A549 (cell line): ENCODE measurements around the gene TMX4. TPM values are rescaled to one million over a fixed set of nuclear protein-coding genes. Genes with fewer than 3 reads are reported as not detected.
A peak's percentile ranks its signal among the peaks of the same experiment; 100 is the strongest.

Source experiments
- ATAC-seq, 2 experiments: fragments of 200-7000 bp in 1 of 2; fragments of >200 bp in 1 of 2; cut with Nextera tagmentation in 1 of 2; cut with Tn5 transposase in 1 of 2; 3 replicates each; pipeline versions ENCODE4 v1.8.0 to v1.9.1; 2018 to 2020; ENCODE audit warnings: mild to moderate bottlenecking in 1 of 2, moderate library complexity in 1 of 2
- CTCF ChIA-PET: fragments of 300-600 bp; sonication (Branson Sonifier 250); formaldehyde crosslinking; extraction: SDS; loops from one replicate; lab custom pipeline; 2021; ENCODE audit warnings: antibody characterized with exemption, inconsistent platforms; lab: Yijun Ruan, JAX
- POLR2A ChIA-PET: fragments of 350-600 bp; formaldehyde crosslinking; extraction: SDS; loops from one replicate; lab custom pipeline; 2021; ENCODE audit warnings: antibody characterized with exemption, inconsistent platforms; lab: Yijun Ruan, JAX
- DNase-seq, 2 experiments: peaks; one replicate each; pipeline versions ENCODE4 v3.0.0 to v3.0.0-alpha.2; 2011 to 2016; ENCODE audit warnings: low read depth in 1 of 2, low spot score in 1 of 2
- FAIRE-seq: peaks from 2 replicates; lab custom pipeline; 2011; peaks lifted over from hg19 to GRCh38; lab: Jason Lieb, UNC
- H3K27ac ChIP-seq, 2 experiments: fragments of >200 bp; sonication (Bioruptor Twin); formaldehyde crosslinking; 3 replicates each; pipeline ENCODE4 v1.5.1; 2016 to 2017
- H3K4me1 ChIP-seq: fragments of >200 bp; sonication (Bioruptor Twin); formaldehyde crosslinking; 3 replicates; pipeline ENCODE4 v1.6.1; 2016
- H3K4me2 ChIP-seq: fragments of >200 bp; sonication (Bioruptor Twin); formaldehyde crosslinking; 3 replicates; pipeline ENCODE4 v1.6.1; 2016
- H3K4me3 ChIP-seq: fragments of >200 bp; sonication (Bioruptor Twin); formaldehyde crosslinking; 3 replicates; pipeline ENCODE4 v1.5.1; 2016
- H3K9me3 ChIP-seq: fragments of >200 bp; sonication (Bioruptor Twin); formaldehyde crosslinking; 3 replicates; pipeline ENCODE4 v1.6.1; 2016
- BHLHE40 ChIP-seq: IDR thresholded peaks from 2 replicates; pipeline ENCODE4 v1.6.1; 2012; ENCODE audit warnings: low read depth, low read length, inconsistent platforms
- CBX2 ChIP-seq: fragments of 200-600 bp; sonication (generic); IDR thresholded peaks from 2 replicates; pipeline ENCODE4 v1.6.1; 2016; ENCODE audit warnings: low read depth, mild to moderate bottlenecking, borderline replicate concordance
- CEBPB ChIP-seq, 2 experiments: fragments of >200 bp in 1 of 2; sonication (Bioruptor Twin) in 1 of 2; formaldehyde crosslinking in 1 of 2; IDR thresholded peaks; 2 replicates each; pipeline ENCODE4 v1.6.1; 2012 to 2016
- CHD2 ChIP-seq: fragments of 150-350 bp; IDR thresholded peaks from 2 replicates; pipeline ENCODE4 v1.6.1; 2014; ENCODE audit warnings: low read length; ENCODE audit not compliant: partially characterized antibody
- EP300 ChIP-seq, 2 experiments: fragments of >200 bp; sonication (Bioruptor Twin); formaldehyde crosslinking; IDR thresholded peaks; 2 replicates in 1 of 2; 3 replicates in 1 of 2; pipeline ENCODE4 v1.6.1; 2016 to 2017
- ESRRA ChIP-seq: fragments of 150-350 bp; IDR thresholded peaks from 2 replicates; pipeline ENCODE4 v1.6.1; 2014; ENCODE audit warnings: mild to moderate bottlenecking, low read length, borderline replicate concordance
- FOXS1 ChIP-seq: fragments of 250-450 bp; sonication (Bioruptor Pico); IDR thresholded peaks from 2 replicates; pipeline ENCODE4 v1.5.0; 2020; ENCODE audit warnings: mild to moderate bottlenecking, moderate library complexity
- HOXA7 ChIP-seq: fragments of 250-450 bp; sonication (Bioruptor Pico); IDR thresholded peaks from 2 replicates; pipeline ENCODE4 v1.5.0; 2020; ENCODE audit warnings: mild to moderate bottlenecking, moderate library complexity
- HOXB5 ChIP-seq: fragments of 250-450 bp; sonication (Bioruptor Pico); IDR thresholded peaks from 2 replicates; pipeline ENCODE4 v1.5.0; 2020; ENCODE audit warnings: mild to moderate bottlenecking, moderate library complexity
- JUN ChIP-seq, 2 experiments: fragments of >200 bp; sonication (Bioruptor Twin); formaldehyde crosslinking; IDR thresholded peaks; 2 replicates in 1 of 2; 3 replicates in 1 of 2; pipeline ENCODE4 v1.6.1; 2016 to 2017
- KDM5A ChIP-seq: fragments of 200-600 bp; sonication (generic); IDR thresholded peaks from 2 replicates; pipeline ENCODE4 v1.6.1; 2016; ENCODE audit warnings: antibody characterized with exemption, mild to moderate bottlenecking
- MAFK ChIP-seq: fragments of 450-650 bp; IDR thresholded peaks from 2 replicates; pipeline ENCODE4 v1.6.1; 2014; ENCODE audit not compliant: partially characterized antibody
- MAZ ChIP-seq: fragments of 150-350 bp; IDR thresholded peaks from 2 replicates; pipeline ENCODE4 v1.6.1; 2014; ENCODE audit warnings: antibody characterized with exemption, low read depth, low read length, borderline replicate concordance
- POLR2A ChIP-seq: IDR thresholded peaks from 2 replicates; pipeline ENCODE4 v1.6.1; 2012; ENCODE audit warnings: mild to moderate bottlenecking, low read length
- RFX5 ChIP-seq: fragments of 450-650 bp; IDR thresholded peaks from 2 replicates; pipeline ENCODE4 v1.7.1; 2014; ENCODE audit warnings: antibody characterized with exemption, mild to moderate bottlenecking, moderate library complexity
- SMC3 ChIP-seq: fragments of >200 bp; sonication (Bioruptor Twin); formaldehyde crosslinking; IDR thresholded peaks from 3 replicates; pipeline ENCODE4 v1.6.1; 2018; ENCODE audit warnings: inconsistent platforms
- TP53 ChIP-seq: fragments of 250-450 bp; sonication (Bioruptor Pico); IDR thresholded peaks from 2 replicates; pipeline ENCODE4 v1.5.0; 2021; ENCODE audit warnings: mild to moderate bottlenecking, moderate library complexity
- ZC3H11A ChIP-seq: fragments of 450-650 bp; IDR thresholded peaks from 2 replicates; pipeline ENCODE4 v1.6.1; 2014; ENCODE audit warnings: antibody characterized with exemption, mild to moderate bottlenecking
- ZFP36 ChIP-seq: fragments of 450-650 bp; IDR thresholded peaks from 2 replicates; pipeline ENCODE4 v1.6.1; 2014; ENCODE audit warnings: borderline replicate concordance; ENCODE audit not compliant: partially characterized antibody
- ZNF302 ChIP-seq: fragments of 250-450 bp; sonication (Bioruptor Pico); IDR thresholded peaks from 2 replicates; pipeline ENCODE4 v1.9.0; 2021; ENCODE audit warnings: inconsistent platforms, mild to moderate bottlenecking, moderate library complexity
- WGBS: methylation state at CpG from one replicate; pipeline ENCODE4 v1.1.6; 2017; ENCODE audit errors: missing lambda C conversion rate; 5-methylcytosine and 5-hydroxymethylcytosine counted together
- polyA plus RNA-seq, 4 experiments: library from polyadenylated mRNA; depleted of rRNA in 3 of 4; stranded (reverse); fragments of >200 nt; fragmentation: RNase III in 1 of 4; extraction: RNeasy Plus Mini Kit Qiagen cat#74134 plus additional on column Dnase treatment in 1 of 4; gene quantifications; 2 replicates in 3 of 4; 3 replicates in 1 of 4; pipeline ENCODE4 v1.2.3, GENCODE V29; 2011 to 2017
- TF ChIP-seq, protein P1 (sequence below): IDR thresholded peaks from 2 replicates; pipeline ENCODE4 v1.6.1; 2012
- TF ChIP-seq, protein P2 (sequence below): IDR thresholded peaks from 2 replicates; pipeline ENCODE4 v1.6.1; 2012; ENCODE audit warnings: low read depth, borderline replicate concordance
- TF ChIP-seq, protein P3 (sequence below): fragments of 200-600 bp; sonication (generic); IDR thresholded peaks from 2 replicates; pipeline ENCODE4 v1.6.1; 2016; ENCODE audit warnings: antibody characterized with exemption, mild to moderate bottlenecking, moderate library complexity
- TF ChIP-seq, protein P4 (sequence below): fragments of 250-450 bp; sonication (Bioruptor Pico); IDR thresholded peaks from 2 replicates; pipeline ENCODE4 v1.5.0; 2021; ENCODE audit warnings: mild to moderate bottlenecking, moderate library complexity, borderline replicate concordance
- TF ChIP-seq, protein P5 (sequence below): fragments of 150-350 bp; IDR thresholded peaks from 2 replicates; pipeline ENCODE4 v1.6.1; 2014; ENCODE audit warnings: low read depth, mild to moderate bottlenecking, low read length
- TF ChIP-seq, protein P6 (sequence below): fragments of >200 bp; sonication (Bioruptor Twin); formaldehyde crosslinking; IDR thresholded peaks from 2 replicates; pipeline ENCODE4 v1.6.1; 2016

TMX4 gene
- polyA plus RNA-seq, 2 of the 4 experiments (the other 2 are of a cell fraction), result 12.4 to 21.1 TPM

DNA sequence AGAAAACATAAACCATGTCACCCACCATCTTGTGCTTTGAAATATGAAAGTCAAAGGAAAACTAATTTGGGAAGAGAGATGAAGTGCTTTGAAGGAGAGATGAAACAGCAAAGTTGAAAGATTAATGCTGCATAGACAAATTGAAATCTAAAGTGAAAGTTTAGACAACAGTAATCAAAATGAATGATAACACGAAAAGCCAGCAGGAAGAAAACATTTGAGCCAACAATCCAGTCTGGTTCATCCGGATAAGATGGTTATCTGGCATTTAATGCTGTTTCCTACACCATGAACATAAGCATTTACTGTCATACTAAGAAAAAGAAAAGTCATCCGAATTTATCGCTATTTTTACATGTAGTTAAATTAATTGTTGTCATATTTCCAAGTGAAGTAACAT is 79.9 kb downstream of the TMX4 start:
- peaks cover 6% of the 10 kb centered on the region; the same call in 2 of the 3 replicates for H3K9me3 ChIP-seq
- ChIA-PET CTCF (interaction anchor here (6.3 kb wide), 1 partner anchor 781 kb away, joined by 188 read pairs; no protein-coding TSS in a partner anchor), POLR2A (no interaction called here)
- no peak for FAIRE-seq
- no peak overlapping the region for H3K4me2 ChIP-seq
- WGBS, result 39% methylated on average over 4 of the region's 4 CpGs
- ATAC-seq, result no peak
- no peak for DNase-seq
- no peak for TF ChIP-seq CEBPB (IDR thresholded peaks at IDR 0.05)
- no peak for TF ChIP-seq KDM5A
- peak; percentile 45 for TF ChIP-seq MAFK
- no peak for TF ChIP-seq ZFP36
- TF ChIP-seq, protein P1, sequence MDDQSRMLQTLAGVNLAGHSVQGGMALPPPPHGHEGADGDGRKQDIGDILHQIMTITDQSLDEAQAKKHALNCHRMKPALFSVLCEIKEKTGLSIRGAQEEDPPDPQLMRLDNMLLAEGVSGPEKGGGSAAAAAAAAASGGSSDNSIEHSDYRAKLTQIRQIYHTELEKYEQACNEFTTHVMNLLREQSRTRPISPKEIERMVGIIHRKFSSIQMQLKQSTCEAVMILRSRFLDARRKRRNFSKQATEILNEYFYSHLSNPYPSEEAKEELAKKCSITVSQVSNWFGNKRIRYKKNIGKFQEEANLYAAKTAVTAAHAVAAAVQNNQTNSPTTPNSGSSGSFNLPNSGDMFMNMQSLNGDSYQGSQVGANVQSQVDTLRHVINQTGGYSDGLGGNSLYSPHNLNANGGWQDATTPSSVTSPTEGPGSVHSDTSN, result no peak
- TF ChIP-seq BHLHE40, result no peak
- H3K4me3 ChIP-seq, result no peak overlapping the region
- H3K27ac ChIP-seq, result no peak overlapping the region
- H3K4me1 ChIP-seq, result no peaks in the 10 kb centered on the region

DNA sequence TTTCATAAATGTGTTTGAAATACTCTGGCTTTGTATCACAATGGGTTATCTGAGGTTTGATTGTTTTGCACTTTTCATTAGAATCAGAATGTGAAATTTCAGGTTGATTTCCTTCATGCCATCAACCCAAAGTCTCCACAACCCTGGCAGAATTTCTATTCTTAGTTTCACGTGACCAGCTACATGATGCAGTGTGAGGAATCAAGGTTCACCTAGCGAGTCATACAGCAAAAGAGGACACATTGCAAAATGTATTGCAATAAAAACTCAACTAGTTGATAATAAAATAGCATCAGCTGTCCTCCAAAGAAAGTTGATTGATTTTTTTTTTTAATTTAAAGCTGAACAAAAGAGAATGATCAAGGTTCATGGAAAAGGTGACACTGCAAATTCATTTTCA is 81.5 kb downstream of the TMX4 start:
- ChIA-PET CTCF (interaction anchor here (1.0 to 6.3 kb wide), 8 partner anchors 9 to 790 kb away, joined by 3 to 188 read pairs (median 8); no protein-coding TSS in a partner anchor), POLR2A (no interaction called here)
- peaks cover 6% of the 10 kb centered on the region; the same call in 2 of the 3 replicates for H3K9me3 ChIP-seq
- no peak for FAIRE-seq
- H3K27ac ChIP-seq, result no peak overlapping the region
- H3K4me3 ChIP-seq, result no peak overlapping the region
- ATAC-seq, result no peak
- WGBS, result 35% methylated on average over 2 of the region's 2 CpGs
- DNase-seq, result no peak
- H3K4me2 ChIP-seq, result no peak overlapping the region
- TF ChIP-seq CBX2, result no peak
- no peak for TF ChIP-seq POLR2A
- TF ChIP-seq RFX5, result no peak
- no peak for TF ChIP-seq MAZ
- no peak for TF ChIP-seq ZNF302 (CRISPR knock-in tag)
- no peak for TF ChIP-seq MAFK
- TF ChIP-seq, protein P2, sequence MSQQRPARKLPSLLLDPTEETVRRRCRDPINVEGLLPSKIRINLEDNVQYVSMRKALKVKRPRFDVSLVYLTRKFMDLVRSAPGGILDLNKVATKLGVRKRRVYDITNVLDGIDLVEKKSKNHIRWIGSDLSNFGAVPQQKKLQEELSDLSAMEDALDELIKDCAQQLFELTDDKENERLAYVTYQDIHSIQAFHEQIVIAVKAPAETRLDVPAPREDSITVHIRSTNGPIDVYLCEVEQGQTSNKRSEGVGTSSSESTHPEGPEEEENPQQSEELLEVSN, result no peak
- no peak for TF ChIP-seq HOXB5
- no peak for TF ChIP-seq TP53 (CRISPR knock-in tag)
- H3K4me1 ChIP-seq, result no peaks in the 10 kb centered on the region

DNA sequence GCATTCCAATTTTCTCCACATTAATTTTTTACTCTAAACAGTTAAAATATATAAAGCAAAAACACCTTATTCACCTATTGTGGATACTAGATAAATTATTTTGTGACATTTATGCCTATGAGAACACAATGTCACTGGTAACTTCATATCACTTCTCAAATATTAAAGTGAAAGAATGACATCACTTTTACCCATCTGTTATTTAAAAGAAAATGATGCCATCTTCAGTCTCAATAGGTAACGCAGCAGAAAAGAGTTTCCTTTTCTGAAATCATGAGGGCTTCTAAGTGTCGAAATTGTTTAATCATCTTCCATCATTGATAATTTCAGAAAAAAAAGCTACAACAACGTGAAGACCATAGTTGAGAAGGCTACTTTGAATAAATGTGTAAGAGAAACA is 82.2 kb downstream of the TMX4 start:
- ATAC-seq, result no peak
- CTCF ChIA-PET, result interaction anchor here (1.0 to 6.3 kb wide), 27 partner anchors 8 to 1127 kb away, joined by 3 to 188 read pairs (median 5); no protein-coding TSS in a partner anchor
- POLR2A ChIA-PET, result no interaction called here
- no peak for DNase-seq
- Histone ChIP-seq H3K9me3 (peaks cover 6% of the 10 kb centered on the region; the same call in 2 of the 3 replicates), H3K4me3 (no peak overlapping the region), H3K27ac (no peak overlapping the region), H3K4me2 (no peak overlapping the region), H3K4me1 (no peaks in the 10 kb centered on the region)
- WGBS, result 51% methylated on average over 3 of the region's 3 CpGs
- FAIRE-seq, result peak; percentile 96
- TF ChIP-seq ZNF302 (CRISPR knock-in tag) (no peak), ESRRA (no peak), ZC3H11A (no peak), CHD2 (no peak), SMC3 (no peak), HOXA7 (CRISPR knock-in tag) (no peak), EP300 (IDR thresholded peaks at IDR 0.05) (no peak), MAZ (no peak), JUN (IDR thresholded peaks at IDR 0.05) (no peak), FOXS1 (no peak), RFX5 (no peak)
- TF ChIP-seq, protein P3, sequence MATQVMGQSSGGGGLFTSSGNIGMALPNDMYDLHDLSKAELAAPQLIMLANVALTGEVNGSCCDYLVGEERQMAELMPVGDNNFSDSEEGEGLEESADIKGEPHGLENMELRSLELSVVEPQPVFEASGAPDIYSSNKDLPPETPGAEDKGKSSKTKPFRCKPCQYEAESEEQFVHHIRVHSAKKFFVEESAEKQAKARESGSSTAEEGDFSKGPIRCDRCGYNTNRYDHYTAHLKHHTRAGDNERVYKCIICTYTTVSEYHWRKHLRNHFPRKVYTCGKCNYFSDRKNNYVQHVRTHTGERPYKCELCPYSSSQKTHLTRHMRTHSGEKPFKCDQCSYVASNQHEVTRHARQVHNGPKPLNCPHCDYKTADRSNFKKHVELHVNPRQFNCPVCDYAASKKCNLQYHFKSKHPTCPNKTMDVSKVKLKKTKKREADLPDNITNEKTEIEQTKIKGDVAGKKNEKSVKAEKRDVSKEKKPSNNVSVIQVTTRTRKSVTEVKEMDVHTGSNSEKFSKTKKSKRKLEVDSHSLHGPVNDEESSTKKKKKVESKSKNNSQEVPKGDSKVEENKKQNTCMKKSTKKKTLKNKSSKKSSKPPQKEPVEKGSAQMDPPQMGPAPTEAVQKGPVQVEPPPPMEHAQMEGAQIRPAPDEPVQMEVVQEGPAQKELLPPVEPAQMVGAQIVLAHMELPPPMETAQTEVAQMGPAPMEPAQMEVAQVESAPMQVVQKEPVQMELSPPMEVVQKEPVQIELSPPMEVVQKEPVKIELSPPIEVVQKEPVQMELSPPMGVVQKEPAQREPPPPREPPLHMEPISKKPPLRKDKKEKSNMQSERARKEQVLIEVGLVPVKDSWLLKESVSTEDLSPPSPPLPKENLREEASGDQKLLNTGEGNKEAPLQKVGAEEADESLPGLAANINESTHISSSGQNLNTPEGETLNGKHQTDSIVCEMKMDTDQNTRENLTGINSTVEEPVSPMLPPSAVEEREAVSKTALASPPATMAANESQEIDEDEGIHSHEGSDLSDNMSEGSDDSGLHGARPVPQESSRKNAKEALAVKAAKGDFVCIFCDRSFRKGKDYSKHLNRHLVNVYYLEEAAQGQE, result no peak
- TF ChIP-seq, protein P4, sequence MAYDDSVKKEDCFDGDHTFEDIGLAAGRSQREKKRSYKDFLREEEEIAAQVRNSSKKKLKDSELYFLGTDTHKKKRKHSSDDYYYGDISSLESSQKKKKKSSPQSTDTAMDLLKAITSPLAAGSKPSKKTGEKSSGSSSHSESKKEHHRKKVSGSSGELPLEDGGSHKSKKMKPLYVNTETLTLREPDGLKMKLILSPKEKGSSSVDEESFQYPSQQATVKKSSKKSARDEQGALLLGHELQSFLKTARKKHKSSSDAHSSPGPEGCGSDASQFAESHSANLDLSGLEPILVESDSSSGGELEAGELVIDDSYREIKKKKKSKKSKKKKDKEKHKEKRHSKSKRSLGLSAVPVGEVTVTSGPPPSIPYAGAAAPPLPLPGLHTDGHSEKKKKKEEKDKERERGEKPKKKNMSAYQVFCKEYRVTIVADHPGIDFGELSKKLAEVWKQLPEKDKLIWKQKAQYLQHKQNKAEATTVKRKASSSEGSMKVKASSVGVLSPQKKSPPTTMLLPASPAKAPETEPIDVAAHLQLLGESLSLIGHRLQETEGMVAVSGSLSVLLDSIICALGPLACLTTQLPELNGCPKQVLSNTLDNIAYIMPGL (CRISPR knock-in tag), result no peak
- TF ChIP-seq, protein P5, sequence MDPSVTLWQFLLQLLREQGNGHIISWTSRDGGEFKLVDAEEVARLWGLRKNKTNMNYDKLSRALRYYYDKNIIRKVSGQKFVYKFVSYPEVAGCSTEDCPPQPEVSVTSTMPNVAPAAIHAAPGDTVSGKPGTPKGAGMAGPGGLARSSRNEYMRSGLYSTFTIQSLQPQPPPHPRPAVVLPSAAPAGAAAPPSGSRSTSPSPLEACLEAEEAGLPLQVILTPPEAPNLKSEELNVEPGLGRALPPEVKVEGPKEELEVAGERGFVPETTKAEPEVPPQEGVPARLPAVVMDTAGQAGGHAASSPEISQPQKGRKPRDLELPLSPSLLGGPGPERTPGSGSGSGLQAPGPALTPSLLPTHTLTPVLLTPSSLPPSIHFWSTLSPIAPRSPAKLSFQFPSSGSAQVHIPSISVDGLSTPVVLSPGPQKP, result no peak
- TF ChIP-seq, protein P6, sequence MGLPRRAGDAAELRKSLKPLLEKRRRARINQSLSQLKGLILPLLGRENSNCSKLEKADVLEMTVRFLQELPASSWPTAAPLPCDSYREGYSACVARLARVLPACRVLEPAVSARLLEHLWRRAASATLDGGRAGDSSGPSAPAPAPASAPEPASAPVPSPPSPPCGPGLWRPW, result no peak
